ENCODE measurements around the gene UMAD1. TPM values are rescaled to one million over a fixed set of nuclear protein-coding genes. Genes with fewer than 3 reads are reported as not detected.

The UMAD1 gene
- total and polyA plus RNA-seq, 12 donors, result 3.5 to 24.7 (median 17.0) TPM

DNA sequence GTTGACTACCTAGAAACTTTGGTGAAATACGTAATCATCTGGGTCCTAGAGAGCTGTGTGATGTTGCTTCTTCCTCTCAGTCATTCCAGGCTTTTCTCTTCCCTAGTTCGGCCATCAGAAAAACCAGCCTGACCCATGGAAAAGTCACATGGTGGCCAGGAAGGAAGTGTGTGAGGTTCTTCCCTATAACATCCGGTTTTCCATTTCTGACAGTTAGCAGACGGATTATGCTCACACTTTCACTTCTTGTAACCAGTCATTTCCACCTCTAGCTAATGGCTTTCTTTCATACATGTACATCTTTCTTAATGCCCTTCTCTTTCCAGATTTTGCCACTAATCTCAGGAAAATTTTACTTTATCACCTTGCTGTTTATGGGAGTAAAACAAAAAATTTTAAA lies 218.0 kb downstream of the UMAD1 start:
- intact Hi-C loops (cut with DNase I), result no loop called here
- no peak for DNase-seq
- Histone ChIP-seq H3K9me3 (peaks cover 0 to 21% (median 4%) of the 10 kb centered on the region in 11 donors), H3K4me3 (no peak overlapping the region), H3K27me3 (no peaks in the 10 kb centered on the region), H3K4me1 (peaks cover 0 to 29% (median 7%) of the 10 kb centered on the region in 9 donors), H3K36me3 (no peaks in the 10 kb centered on the region), H3K27ac (peak overlapping the region in 2 of 10 donors; percentile 5 to 13)
- TF ChIP-seq, protein P1, sequence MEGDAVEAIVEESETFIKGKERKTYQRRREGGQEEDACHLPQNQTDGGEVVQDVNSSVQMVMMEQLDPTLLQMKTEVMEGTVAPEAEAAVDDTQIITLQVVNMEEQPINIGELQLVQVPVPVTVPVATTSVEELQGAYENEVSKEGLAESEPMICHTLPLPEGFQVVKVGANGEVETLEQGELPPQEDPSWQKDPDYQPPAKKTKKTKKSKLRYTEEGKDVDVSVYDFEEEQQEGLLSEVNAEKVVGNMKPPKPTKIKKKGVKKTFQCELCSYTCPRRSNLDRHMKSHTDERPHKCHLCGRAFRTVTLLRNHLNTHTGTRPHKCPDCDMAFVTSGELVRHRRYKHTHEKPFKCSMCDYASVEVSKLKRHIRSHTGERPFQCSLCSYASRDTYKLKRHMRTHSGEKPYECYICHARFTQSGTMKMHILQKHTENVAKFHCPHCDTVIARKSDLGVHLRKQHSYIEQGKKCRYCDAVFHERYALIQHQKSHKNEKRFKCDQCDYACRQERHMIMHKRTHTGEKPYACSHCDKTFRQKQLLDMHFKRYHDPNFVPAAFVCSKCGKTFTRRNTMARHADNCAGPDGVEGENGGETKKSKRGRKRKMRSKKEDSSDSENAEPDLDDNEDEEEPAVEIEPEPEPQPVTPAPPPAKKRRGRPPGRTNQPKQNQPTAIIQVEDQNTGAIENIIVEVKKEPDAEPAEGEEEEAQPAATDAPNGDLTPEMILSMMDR (IDR thresholded peaks at IDR 0.05), result no peak
- peak in 4 of 8 donors; percentile 19 to 55 (median 40) for ATAC-seq
- WGBS, 2 donors, result 68 to 76% methylated on average over 4 of the region's 4 CpGs

DNA sequence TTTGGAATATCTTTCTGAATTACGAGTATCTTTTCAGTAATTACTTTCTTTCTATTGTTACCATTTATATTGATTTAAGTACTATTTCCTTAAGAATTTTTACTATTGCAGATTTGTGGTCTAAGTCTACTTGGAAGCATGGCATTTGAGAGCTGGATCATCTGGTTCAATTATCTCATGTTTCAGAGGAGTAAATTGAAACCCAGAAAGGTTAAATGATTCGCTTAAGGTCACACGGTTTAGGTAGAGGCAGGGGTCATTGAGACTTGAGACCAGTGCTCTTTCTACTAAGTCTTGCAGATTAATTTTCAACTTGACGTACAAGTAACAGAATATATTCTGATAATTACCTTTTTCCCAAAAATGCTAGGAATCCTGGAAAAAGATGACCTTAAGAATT lies 218.9 kb downstream of the UMAD1 start:
- no peak overlapping the region for H3K27ac ChIP-seq
- H3K9me3 ChIP-seq, result peaks cover 0 to 19% (median 4%) of the 10 kb centered on the region in 11 donors
- no peak for ATAC-seq
- TF ChIP-seq, protein P1 (IDR thresholded peaks at IDR 0.05), result no peak
- H3K4me3 ChIP-seq, result no peak overlapping the region
- DNase-seq, result no peak
- intact Hi-C loops (cut with DNase I), result no loop called here
- H3K27me3 ChIP-seq, result no peaks in the 10 kb centered on the region
- no peaks in the 10 kb centered on the region for H3K36me3 ChIP-seq
- WGBS, 2 donors, result 95% methylated on average over 4 of the region's 4 CpGs
- peaks cover 0 to 29% (median 7%) of the 10 kb centered on the region in 9 donors for H3K4me1 ChIP-seq

- peaks cover 0 to 29% (median 7%) of the 10 kb centered on the region in 9 donors for H3K4me1 ChIP-seq
- intact Hi-C loops (cut with DNase I), result loop anchor here in 1 of 10 donors (10.0 kb wide), 1 partner anchor 176 kb away; no protein-coding TSS in a partner anchor
- H3K36me3 ChIP-seq, result no peaks in the 10 kb centered on the region
- peaks cover 0 to 1% (median 0%) of the 10 kb centered on the region in 11 donors for H3K9me3 ChIP-seq
- no peaks in the 10 kb centered on the region for H3K27me3 ChIP-seq
- no peak overlapping the region for H3K27ac ChIP-seq
- 70 to 71% methylated on average over 1 of the region's 1 CpG for WGBS, 2 donors
- TF ChIP-seq, protein P1 (IDR thresholded peaks at IDR 0.05), result no peak
- ATAC-seq, result peak in 3 of 8 donors; percentile 31 to 45 (median 37)
- DNase-seq, result no peak
- H3K4me3 ChIP-seq, result no peak overlapping the region
Observed at GRCh38 chr7:7861211-7861633, 220.7 kb downstream of the UMAD1 start.

DNA sequence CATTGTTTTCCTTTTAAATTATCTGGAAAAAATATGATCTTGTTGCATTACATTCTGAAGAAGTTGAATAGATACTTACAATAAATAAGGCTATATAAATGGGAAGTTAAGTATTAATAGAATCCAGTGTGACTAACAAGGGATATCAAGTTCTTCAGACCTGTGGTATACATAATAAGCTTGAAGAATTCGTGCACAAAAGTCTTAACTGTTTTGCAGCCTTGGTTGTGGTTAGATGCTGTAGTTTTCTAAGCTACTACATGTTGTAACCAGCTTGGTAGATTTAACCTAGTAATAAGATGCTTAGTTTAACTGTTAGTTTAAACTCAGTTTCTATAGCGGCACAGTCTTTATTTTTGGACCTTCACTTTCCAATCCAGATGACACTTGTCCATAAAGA lies 221.8 kb downstream of the UMAD1 start:
- Histone ChIP-seq H3K36me3 (no peaks in the 10 kb centered on the region), H3K4me3 (no peak overlapping the region), H3K27me3 (no peaks in the 10 kb centered on the region), H3K9me3 (no peaks in the 10 kb centered on the region), H3K4me1 (peaks cover 0 to 32% (median 10%) of the 10 kb centered on the region in 9 donors), H3K27ac (no peak overlapping the region)
- TF ChIP-seq, protein P1 (IDR thresholded peaks at IDR 0.05), result no peak
- WGBS, 2 donors, result 65 to 69% methylated on average over 2 of the region's 2 CpGs
- ATAC-seq, result no peak
- no peak for DNase-seq
- intact Hi-C loops (cut with DNase I), result loop anchor here in 1 of 10 donors (10.0 kb wide), 1 partner anchor 178 kb away; no protein-coding TSS in a partner anchor
